ENCODE results near the gene EID2B. TPM values are rescaled to one million over a fixed set of nuclear protein-coding genes. Genes with fewer than 3 reads are reported as not detected.

Gene EID2B
- total RNA-seq, 1 donor: 5.1 TPM

GRCh38 chr19:39544911-39545310 is 12.3 kb upstream of the EID2B start:
- Histone ChIP-seq H3K79me2 (ENCODE audit: insufficient read depth, low read length) (no peaks in the 10 kb centered on the region), H3K4me2 (ENCODE audit: insufficient read depth, low read length) (no peak overlapping the region), H3K27me3 (ENCODE audit: insufficient read depth, low read length) (peaks cover 4% of the 10 kb centered on the region), H4K20me1 (ENCODE audit: insufficient read depth, low read length) (no peaks in the 10 kb centered on the region), H3K36me3 (ENCODE audit: insufficient read depth, low read length) (no peaks in the 10 kb centered on the region), H2AFZ (ENCODE audit: low read length) (no peak overlapping the region), H3K4me1 (ENCODE audit: insufficient read depth, low read length) (no peaks in the 10 kb centered on the region), H3K4me3 (ENCODE audit: insufficient read depth, low read length) (no peak overlapping the region), H3K27ac (ENCODE audit: low read depth, low read length) (no peak overlapping the region), H3K9me3 (ENCODE audit: low read depth, low read length) (no peaks in the 10 kb centered on the region)
- no peak for TF ChIP-seq CTCF (IDR thresholded peaks at IDR 0.05; ENCODE audit: extremely low read depth, low read depth, low read length)
- no peak for DNase-seq (ENCODE audit: insufficient read length, low spot score, missing footprints)

- DNase-seq (ENCODE audit: insufficient read length, low spot score, missing footprints): no peak
- Histone ChIP-seq H3K79me2 (ENCODE audit: insufficient read depth, low read length) (peaks cover 2% of the 10 kb centered on the region), H3K4me3 (ENCODE audit: insufficient read depth, low read length) (no peak overlapping the region), H3K36me3 (ENCODE audit: insufficient read depth, low read length) (no peaks in the 10 kb centered on the region), H3K9me3 (ENCODE audit: low read depth, low read length) (no peaks in the 10 kb centered on the region), H3K27me3 (ENCODE audit: insufficient read depth, low read length) (peaks cover 4% of the 10 kb centered on the region), H3K4me2 (ENCODE audit: insufficient read depth, low read length) (no peak overlapping the region), H4K20me1 (ENCODE audit: insufficient read depth, low read length) (no peaks in the 10 kb centered on the region), H3K27ac (ENCODE audit: low read depth, low read length) (no peak overlapping the region), H2AFZ (ENCODE audit: low read length) (no peak overlapping the region), H3K4me1 (ENCODE audit: insufficient read depth, low read length) (no peaks in the 10 kb centered on the region)
- TF ChIP-seq CTCF (IDR thresholded peaks at IDR 0.05; ENCODE audit: extremely low read depth, low read depth, low read length): no peak
These were observed 11.7 kb upstream of the EID2B start for GRCh38 chr19:39544226-39544903.

- H3K4me2 ChIP-seq (ENCODE audit: insufficient read depth, low read length): no peak overlapping the region
- no peaks in the 10 kb centered on the region for H3K36me3 ChIP-seq (ENCODE audit: insufficient read depth, low read length)
- H3K27ac ChIP-seq (ENCODE audit: low read depth, low read length): no peak overlapping the region
- no peak overlapping the region for H3K4me3 ChIP-seq (ENCODE audit: insufficient read depth, low read length)
- peaks cover 6% of the 10 kb centered on the region for H3K4me1 ChIP-seq (ENCODE audit: insufficient read depth, low read length)
- H3K9me3 ChIP-seq (ENCODE audit: low read depth, low read length): no peaks in the 10 kb centered on the region
- H2AFZ ChIP-seq (ENCODE audit: low read length): no peak overlapping the region
- peaks cover 10% of the 10 kb centered on the region for H3K79me2 ChIP-seq (ENCODE audit: insufficient read depth, low read length)
- no peaks in the 10 kb centered on the region for H4K20me1 ChIP-seq (ENCODE audit: insufficient read depth, low read length)
- no peak for TF ChIP-seq CTCF (IDR thresholded peaks at IDR 0.05; ENCODE audit: extremely low read depth, low read depth, low read length)
- no peak for DNase-seq (ENCODE audit: insufficient read length, low spot score, missing footprints)
- peaks cover 4% of the 10 kb centered on the region for H3K27me3 ChIP-seq (ENCODE audit: insufficient read depth, low read length)
These were observed 10.8 kb upstream of the EID2B start for GRCh38 chr19:39543477-39543857.

GRCh38 chr19:39542206-39542605 is 9.6 kb upstream of the EID2B start:
- Histone ChIP-seq H3K27ac (ENCODE audit: low read depth, low read length) (no peak overlapping the region), H3K27me3 (ENCODE audit: insufficient read depth, low read length) (no peaks in the 10 kb centered on the region), H3K4me3 (ENCODE audit: insufficient read depth, low read length) (no peak overlapping the region), H2AFZ (ENCODE audit: low read length) (no peak overlapping the region), H3K9me3 (ENCODE audit: low read depth, low read length) (no peaks in the 10 kb centered on the region), H3K4me1 (ENCODE audit: insufficient read depth, low read length) (peaks cover 10% of the 10 kb centered on the region), H3K4me2 (ENCODE audit: insufficient read depth, low read length) (no peak overlapping the region), H3K36me3 (ENCODE audit: insufficient read depth, low read length) (no peaks in the 10 kb centered on the region), H4K20me1 (ENCODE audit: insufficient read depth, low read length) (peaks cover 7% of the 10 kb centered on the region), H3K79me2 (ENCODE audit: insufficient read depth, low read length) (peaks cover 21% of the 10 kb centered on the region)
- no peak for TF ChIP-seq CTCF (IDR thresholded peaks at IDR 0.05; ENCODE audit: extremely low read depth, low read depth, low read length)
- DNase-seq (ENCODE audit: insufficient read length, low spot score, missing footprints): no peak

Data from osteoblast (primary cell).